BE2C (cell line): ENCODE results near the gene SLC39A11.

Experiments used
- DNase-seq: peaks from one replicate; pipeline ENCODE4 v3.0.0-alpha.2; 2020
- H3K27me3 ChIP-seq: fragments of 250-450 bp; sonication (Bioruptor Pico); 2 replicates; pipeline ENCODE4 v1.5.1; 2020; ENCODE audit warnings: mild to moderate bottlenecking
- H3K36me3 ChIP-seq: fragments of 250-450 bp; sonication (Bioruptor Pico); 2 replicates; pipeline ENCODE4 v1.5.1; 2020; ENCODE audit warnings: mild to moderate bottlenecking
- H3K4me1 ChIP-seq: fragments of 250-450 bp; sonication (Bioruptor Pico); 2 replicates; pipeline ENCODE4 v1.5.1; 2020
- H3K4me3 ChIP-seq: 2 replicates; pipeline ENCODE4 v1.5.1; 2011; ENCODE audit warnings: low read depth, low read length
- H3K9me3 ChIP-seq: fragments of 250-450 bp; sonication (Bioruptor Pico); 2 replicates; pipeline ENCODE4 v1.5.1; 2020
- TF ChIP-seq, protein P1 (sequence below): IDR thresholded peaks from 2 replicates; pipeline ENCODE4 v1.5.1; 2012; ENCODE audit warnings: mild to moderate bottlenecking, low read depth, low read length

The SLC39A11 gene

DNA sequence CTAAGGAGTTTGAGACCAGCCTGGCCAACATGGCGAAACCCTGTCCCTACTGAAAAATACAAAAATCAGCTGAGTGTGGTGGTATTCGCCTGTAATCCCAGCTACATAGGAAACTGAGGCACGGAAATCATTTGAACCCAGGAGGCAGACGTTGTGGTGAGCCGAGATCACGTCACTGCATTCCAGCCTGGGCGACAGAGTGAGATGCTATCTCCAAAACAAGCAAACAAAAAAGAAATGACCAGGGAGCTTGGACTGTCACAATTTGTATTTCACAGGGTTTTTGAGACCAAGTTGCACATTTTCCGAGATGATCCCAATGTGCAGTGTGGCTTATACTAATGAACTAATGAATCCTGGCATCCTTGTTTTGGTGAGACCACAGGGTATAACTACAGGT lies 156.5 kb downstream of the SLC39A11 start:
- Histone ChIP-seq H3K36me3 (no peaks in the 10 kb centered on the region; the same call in 1 of the 2 replicates), H3K4me3 (no peak overlapping the region), H3K9me3 (no peaks in the 10 kb centered on the region), H3K27me3 (no peaks in the 10 kb centered on the region), H3K4me1 (no peaks in the 10 kb centered on the region)
- TF ChIP-seq, protein P1, sequence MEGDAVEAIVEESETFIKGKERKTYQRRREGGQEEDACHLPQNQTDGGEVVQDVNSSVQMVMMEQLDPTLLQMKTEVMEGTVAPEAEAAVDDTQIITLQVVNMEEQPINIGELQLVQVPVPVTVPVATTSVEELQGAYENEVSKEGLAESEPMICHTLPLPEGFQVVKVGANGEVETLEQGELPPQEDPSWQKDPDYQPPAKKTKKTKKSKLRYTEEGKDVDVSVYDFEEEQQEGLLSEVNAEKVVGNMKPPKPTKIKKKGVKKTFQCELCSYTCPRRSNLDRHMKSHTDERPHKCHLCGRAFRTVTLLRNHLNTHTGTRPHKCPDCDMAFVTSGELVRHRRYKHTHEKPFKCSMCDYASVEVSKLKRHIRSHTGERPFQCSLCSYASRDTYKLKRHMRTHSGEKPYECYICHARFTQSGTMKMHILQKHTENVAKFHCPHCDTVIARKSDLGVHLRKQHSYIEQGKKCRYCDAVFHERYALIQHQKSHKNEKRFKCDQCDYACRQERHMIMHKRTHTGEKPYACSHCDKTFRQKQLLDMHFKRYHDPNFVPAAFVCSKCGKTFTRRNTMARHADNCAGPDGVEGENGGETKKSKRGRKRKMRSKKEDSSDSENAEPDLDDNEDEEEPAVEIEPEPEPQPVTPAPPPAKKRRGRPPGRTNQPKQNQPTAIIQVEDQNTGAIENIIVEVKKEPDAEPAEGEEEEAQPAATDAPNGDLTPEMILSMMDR = no peak
- DNase-seq = no peak

DNA sequence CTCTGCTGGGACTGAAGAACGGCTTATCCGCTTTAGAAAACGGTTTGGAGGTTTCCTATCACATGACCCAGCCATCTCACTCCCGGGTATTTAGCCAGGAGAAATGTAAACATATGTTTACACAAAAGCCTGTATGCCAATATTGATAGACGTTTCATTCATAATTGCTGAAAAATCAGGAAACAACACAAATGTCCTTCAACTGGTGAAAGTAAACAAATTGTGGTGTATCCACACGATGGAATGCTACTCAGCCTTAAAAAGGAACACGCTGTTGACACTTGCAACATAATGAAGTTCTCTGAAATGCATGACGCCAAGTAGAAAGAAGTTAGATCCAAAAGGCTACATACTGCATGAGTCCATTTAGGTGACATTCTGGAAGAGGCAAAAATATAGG lies 157.6 kb downstream of the SLC39A11 start:
- Histone ChIP-seq H3K36me3 (no peaks in the 10 kb centered on the region; the same call in 1 of the 2 replicates), H3K27me3 (no peaks in the 10 kb centered on the region), H3K4me1 (no peaks in the 10 kb centered on the region), H3K4me3 (no peak overlapping the region), H3K9me3 (no peaks in the 10 kb centered on the region)
- DNase-seq = no peak
- TF ChIP-seq, protein P1 = no peak

- TF ChIP-seq, protein P1 = no peak
- Histone ChIP-seq H3K27me3 (no peaks in the 10 kb centered on the region), H3K4me1 (no peaks in the 10 kb centered on the region), H3K4me3 (no peak overlapping the region), H3K9me3 (no peaks in the 10 kb centered on the region), H3K36me3 (no peaks in the 10 kb centered on the region)
- DNase-seq = no peak
Observed at GRCh38 chr17:72931635-72932034, 160.9 kb downstream of the SLC39A11 start.

DNA sequence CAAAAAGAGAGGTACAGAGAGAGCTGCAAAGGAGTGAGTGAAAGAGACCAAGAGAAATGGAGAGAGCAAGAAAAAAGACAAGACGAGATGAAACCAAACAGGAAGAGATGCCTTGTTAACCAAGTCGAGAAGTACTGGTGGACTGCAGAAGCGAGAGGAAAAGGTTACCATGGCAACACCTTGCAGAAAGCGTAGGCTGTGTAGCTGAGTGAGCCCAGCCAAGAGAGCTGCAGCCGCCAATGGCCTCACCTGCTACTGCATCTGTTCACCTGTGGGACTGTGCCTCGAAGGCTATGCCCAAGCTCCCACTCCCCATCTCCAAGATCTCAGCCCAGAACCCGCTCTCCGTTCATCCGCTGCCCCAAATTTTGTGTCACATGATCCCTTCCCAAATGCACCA lies 161.3 kb downstream of the SLC39A11 start:
- Histone ChIP-seq H3K4me3 (no peak overlapping the region), H3K9me3 (no peaks in the 10 kb centered on the region), H3K27me3 (no peaks in the 10 kb centered on the region), H3K4me1 (no peaks in the 10 kb centered on the region), H3K36me3 (no peaks in the 10 kb centered on the region)
- DNase-seq = no peak
- TF ChIP-seq, protein P1 = no peak

DNA sequence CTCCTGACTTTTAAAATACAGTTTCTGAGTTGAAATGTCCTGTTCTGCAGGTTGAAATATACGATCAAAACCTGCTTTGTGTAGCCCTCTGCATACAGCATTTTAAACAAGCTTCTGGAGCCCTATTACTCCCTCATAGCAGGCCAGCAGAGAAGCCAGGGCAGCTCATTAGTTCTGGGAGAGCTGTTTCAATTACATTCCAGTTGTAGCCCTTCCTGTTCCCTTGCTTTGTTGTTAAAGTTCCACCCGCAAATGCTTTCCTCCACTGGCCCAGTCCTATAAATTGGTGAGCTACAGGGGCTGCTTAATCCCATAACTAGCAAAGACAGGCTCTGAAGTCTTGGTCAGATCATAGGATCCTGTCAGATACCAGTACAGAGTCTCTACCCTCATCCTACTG lies 162.5 kb downstream of the SLC39A11 start:
- Histone ChIP-seq H3K9me3 (no peaks in the 10 kb centered on the region), H3K4me3 (no peak overlapping the region), H3K4me1 (no peaks in the 10 kb centered on the region), H3K27me3 (no peaks in the 10 kb centered on the region), H3K36me3 (no peaks in the 10 kb centered on the region)
- TF ChIP-seq, protein P1 = no peak
- no peak for DNase-seq

DNA sequence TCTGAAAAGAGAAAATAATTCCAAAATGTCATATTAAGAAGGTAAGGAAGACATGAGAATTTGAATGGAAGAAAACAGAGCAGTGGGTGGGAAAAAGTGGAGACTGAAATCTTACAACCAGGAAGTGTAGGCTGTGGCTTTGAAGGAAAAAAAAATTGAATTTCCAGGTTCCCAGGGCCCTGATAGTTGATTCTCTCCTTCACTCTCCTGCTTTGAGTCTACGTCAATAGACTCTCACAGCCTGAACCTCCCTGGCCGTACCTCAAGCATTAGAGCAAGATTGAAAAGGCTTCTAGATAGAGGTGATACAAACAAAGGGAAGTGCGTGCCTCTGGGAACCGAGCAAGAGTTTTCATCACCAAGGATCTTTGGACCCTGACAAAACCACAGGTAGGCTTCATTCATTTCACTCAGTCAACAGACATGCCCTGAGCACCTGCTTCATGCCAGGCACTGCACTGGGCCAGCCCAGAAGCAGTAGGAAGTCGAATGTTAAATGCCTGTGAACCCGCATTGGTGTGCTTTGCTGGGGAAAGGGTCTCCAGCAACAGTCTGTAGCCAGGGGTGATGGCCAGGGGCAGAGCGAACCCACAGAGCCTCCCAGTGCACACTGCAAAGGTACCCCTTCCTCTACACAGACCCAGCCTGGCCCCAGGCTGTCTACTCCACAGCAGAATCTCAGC lies 163.9 kb downstream of the SLC39A11 start:
- Histone ChIP-seq H3K9me3 (no peaks in the 10 kb centered on the region), H3K4me1 (no peaks in the 10 kb centered on the region), H3K36me3 (no peaks in the 10 kb centered on the region), H3K27me3 (no peaks in the 10 kb centered on the region), H3K4me3 (no peak overlapping the region)
- no peak for DNase-seq
- TF ChIP-seq, protein P1 = no peak
